Measurements from ENCODE around the gene PSMD5.

- TF ChIP-seq, protein P1, sequence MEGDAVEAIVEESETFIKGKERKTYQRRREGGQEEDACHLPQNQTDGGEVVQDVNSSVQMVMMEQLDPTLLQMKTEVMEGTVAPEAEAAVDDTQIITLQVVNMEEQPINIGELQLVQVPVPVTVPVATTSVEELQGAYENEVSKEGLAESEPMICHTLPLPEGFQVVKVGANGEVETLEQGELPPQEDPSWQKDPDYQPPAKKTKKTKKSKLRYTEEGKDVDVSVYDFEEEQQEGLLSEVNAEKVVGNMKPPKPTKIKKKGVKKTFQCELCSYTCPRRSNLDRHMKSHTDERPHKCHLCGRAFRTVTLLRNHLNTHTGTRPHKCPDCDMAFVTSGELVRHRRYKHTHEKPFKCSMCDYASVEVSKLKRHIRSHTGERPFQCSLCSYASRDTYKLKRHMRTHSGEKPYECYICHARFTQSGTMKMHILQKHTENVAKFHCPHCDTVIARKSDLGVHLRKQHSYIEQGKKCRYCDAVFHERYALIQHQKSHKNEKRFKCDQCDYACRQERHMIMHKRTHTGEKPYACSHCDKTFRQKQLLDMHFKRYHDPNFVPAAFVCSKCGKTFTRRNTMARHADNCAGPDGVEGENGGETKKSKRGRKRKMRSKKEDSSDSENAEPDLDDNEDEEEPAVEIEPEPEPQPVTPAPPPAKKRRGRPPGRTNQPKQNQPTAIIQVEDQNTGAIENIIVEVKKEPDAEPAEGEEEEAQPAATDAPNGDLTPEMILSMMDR (conservative IDR thresholded peaks at IDR 0.05; ENCODE audit: low read depth, low read length): no peak
- no peak for TF ChIP-seq EZH2 (IDR thresholded peaks at IDR 0.05; ENCODE audit: borderline replicate concordance, low read depth, low read length, poor library complexity, severe bottlenecking)
These were observed 61.5 kb downstream of the PSMD5 start for GRCh38 chr9:120781236-120781635.

All from A673 (cell line).